MM.1S (cell line): ENCODE results near the gene TRIOBP.

Experiments
- CTCF ChIP-seq: fragments of 300-600 bp; sonication (generic); IDR thresholded peaks from 2 replicates; pipeline ENCODE4 v1.5.1; 2016; ENCODE audit warnings: antibody characterized with exemption, low read length, mixed read lengths
- EZH2 ChIP-seq: fragments of 300-600 bp; sonication (generic); optimal IDR thresholded peaks from 2 replicates; pipeline ENCODE3; 2017; ENCODE audit warnings: low read depth, mild to moderate bottlenecking, antibody characterized with exemption, low read length, mixed read lengths

GRCh38 chr22:37759281-37759680 lies 62.4 kb downstream of the TRIOBP start:
- TF ChIP-seq CTCF (no peak), EZH2 (no peak)
